NB4 (cell line): ENCODE measurements around the gene MYRFL.

Experiments used
- CTCF ChIP-seq: IDR thresholded peaks from one replicate; pipeline ENCODE4 v1.5.1; 2012; ENCODE audit warnings: low read depth, low read length
- POLR2A ChIP-seq: IDR thresholded peaks from 2 replicates; pipeline ENCODE4 v1.6.1; 2011; ENCODE audit warnings: mild to moderate bottlenecking; ENCODE audit not compliant: insufficient read length; ENCODE audit errors: extremely low read depth
- TF ChIP-seq, protein P1 (sequence below): IDR thresholded peaks from 2 replicates; pipeline ENCODE4 v1.6.1; 2011; ENCODE audit warnings: low read depth, low read length

DNA sequence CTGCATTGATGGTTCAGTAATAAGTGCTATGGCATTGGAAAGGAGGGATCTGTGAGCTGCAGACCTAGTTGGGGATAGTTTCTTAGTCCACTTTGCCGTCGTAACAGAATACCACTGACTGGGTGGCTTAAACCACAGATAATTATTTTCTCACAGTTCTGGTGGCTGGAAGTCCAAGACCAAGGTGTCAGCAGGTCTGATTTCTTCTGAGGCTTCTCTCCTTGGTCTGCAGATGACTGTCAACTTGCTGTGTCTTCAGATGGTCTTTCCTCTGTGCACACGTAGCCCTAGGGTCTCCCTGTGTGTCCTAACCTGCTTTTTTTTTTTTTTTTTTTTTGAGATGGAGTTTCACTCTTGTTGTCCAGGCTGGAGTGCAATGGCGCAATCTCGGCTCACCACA, 126.1 kb downstream of the MYRFL start:
- TF ChIP-seq POLR2A (no peak), CTCF (no peak)
- TF ChIP-seq, protein P1, sequence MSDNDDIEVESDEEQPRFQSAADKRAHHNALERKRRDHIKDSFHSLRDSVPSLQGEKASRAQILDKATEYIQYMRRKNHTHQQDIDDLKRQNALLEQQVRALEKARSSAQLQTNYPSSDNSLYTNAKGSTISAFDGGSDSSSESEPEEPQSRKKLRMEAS: no peak
